Measurements from ENCODE around the gene NLRP4.
A peak's percentile ranks its signal among the peaks of the same experiment; 100 is the strongest.

NLRP4 gene, protein sequence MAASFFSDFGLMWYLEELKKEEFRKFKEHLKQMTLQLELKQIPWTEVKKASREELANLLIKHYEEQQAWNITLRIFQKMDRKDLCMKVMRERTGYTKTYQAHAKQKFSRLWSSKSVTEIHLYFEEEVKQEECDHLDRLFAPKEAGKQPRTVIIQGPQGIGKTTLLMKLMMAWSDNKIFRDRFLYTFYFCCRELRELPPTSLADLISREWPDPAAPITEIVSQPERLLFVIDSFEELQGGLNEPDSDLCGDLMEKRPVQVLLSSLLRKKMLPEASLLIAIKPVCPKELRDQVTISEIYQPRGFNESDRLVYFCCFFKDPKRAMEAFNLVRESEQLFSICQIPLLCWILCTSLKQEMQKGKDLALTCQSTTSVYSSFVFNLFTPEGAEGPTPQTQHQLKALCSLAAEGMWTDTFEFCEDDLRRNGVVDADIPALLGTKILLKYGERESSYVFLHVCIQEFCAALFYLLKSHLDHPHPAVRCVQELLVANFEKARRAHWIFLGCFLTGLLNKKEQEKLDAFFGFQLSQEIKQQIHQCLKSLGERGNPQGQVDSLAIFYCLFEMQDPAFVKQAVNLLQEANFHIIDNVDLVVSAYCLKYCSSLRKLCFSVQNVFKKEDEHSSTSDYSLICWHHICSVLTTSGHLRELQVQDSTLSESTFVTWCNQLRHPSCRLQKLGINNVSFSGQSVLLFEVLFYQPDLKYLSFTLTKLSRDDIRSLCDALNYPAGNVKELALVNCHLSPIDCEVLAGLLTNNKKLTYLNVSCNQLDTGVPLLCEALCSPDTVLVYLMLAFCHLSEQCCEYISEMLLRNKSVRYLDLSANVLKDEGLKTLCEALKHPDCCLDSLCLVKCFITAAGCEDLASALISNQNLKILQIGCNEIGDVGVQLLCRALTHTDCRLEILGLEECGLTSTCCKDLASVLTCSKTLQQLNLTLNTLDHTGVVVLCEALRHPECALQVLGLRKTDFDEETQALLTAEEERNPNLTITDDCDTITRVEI

DNA sequence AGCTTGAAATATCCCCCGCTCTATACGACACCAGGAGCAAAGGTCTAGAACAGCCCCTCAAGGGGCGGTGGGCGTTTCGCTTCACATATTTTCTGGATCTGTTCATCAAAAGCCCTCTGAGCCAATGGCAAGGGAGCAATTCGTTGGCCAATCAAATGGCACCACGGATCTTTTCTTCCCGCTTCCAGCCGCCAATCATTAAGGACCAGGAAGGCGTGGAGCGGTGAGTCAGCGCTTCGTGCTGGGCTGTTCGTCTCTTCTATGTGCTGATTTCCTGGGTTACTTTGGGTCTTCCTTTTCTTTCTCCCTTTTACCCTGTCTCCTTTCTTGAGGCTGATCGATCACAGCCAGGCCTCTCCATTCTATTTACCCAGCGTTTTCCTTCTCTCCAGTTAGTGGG lies at the start of gene NLRP4:
NLRP4 (plus strand) TSS at position 201 of the 400 bp plus-strand sequence. CDS start 15,541 bp downstream, outside the sequence.
- DNase-seq: no peak

DNA sequence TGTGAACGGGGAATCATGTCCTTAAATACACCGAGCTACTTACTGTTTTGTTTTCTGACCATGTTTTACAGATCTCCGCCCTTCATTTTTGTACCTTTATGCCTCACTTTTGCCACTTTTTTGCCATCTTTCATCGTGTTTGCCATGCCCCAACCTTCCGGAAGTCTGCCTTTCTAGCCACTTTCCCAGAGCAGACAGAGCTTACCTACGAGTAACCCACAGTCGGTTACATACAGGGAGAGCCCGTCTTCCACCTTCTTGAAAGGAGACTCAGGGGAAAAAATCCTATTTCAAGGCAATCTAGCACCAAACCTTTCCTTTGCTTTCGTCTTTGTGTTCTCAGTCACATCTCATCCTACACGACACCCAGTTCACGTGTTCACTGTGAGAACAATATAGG lies 41.3 kb upstream of the NLRP4 start:
- no peak for DNase-seq

DNA sequence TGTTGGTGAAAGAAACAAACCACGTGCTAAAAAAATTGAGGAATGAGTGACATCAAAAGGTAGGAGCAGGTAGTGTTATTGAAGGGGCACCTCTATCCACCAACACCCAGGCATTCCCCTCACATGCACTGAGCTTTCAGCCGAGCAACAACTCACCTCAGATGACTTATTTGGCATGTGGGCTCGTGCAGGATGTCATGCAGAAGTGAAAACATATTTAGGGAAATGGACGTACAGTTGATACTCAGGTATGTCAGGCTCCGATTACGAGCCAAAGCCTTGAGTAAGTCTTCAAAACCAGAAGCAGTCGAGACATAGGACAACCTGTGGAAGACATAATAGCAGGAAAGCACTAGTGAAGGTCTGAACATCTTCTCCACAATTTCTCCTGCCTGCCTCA lies 34.9 kb upstream of the NLRP4 start:
- no peak for DNase-seq

DNA sequence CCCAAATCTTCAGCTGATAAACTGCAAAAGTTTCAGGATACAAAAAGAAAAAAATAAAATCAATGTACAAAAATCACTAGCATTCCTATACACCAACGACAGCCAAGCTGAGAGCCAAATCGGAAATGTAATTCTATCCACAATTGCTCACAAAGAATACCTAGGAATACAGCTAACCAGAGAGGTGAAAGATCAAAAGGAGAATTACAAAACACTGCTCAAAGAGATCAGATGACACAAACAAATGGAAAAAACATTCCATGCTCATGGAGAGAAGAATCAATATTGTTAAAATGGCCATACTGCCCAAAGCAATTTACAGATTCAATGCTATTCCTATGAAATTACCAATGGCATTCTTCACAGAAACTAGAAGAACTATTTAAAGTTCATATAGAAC lies 34.1 kb upstream of the NLRP4 start:
- DNase-seq: no peak

DNA sequence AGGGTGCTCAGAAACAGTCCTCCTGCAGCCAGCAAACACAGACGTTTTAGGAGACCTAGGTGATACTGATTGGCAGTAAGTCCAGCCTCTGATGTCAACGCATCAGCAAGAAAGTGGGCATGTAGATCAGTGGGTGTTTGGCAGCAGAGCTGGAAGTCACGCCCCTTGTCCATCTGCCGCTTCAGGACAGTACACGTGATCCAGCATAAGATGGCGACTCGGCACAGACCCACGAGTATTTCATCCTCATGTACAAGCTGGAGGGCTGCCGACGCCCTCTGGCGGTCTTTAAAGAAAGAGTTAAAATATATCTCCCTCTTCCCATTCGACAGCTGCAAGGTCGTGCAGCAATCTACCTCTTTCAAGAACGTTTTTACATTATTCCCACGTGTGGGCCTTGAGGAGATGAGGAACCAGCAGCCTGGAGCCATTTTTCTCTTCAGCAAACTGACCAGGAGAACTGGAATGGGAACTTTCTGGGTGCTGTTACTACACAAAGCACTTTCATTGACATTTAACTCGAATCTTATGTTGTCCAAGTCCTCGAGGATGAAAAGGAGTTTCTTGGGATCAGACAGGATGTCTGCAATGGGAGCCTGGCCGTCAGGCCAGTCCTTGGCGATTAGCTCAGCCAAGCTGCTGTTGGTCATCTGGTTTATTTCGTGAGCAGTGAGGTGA lies 26.8 kb upstream of the NLRP4 start:
- peak; percentile 32 to 60 for DNase-seq

DNA sequence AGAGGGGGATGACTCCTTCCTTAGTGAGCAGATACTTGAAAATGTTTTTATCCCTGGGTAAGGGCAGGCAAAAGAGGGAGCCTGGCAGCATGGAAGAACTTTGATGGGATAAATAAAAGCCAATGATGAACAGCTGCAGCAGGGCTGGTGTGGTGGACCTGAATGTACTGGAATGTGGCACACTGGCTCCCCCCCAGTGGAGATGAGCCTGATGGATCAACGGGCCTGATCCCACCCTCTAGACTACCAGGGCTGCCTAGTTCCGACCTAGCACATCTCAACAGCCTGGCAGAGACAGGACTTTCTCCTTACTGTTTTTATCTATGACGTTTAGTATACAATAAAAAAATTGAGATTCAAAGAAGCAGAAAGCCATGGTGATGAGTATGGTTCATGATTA lies 25.0 kb upstream of the NLRP4 start:
- DNase-seq: no peak

DNA sequence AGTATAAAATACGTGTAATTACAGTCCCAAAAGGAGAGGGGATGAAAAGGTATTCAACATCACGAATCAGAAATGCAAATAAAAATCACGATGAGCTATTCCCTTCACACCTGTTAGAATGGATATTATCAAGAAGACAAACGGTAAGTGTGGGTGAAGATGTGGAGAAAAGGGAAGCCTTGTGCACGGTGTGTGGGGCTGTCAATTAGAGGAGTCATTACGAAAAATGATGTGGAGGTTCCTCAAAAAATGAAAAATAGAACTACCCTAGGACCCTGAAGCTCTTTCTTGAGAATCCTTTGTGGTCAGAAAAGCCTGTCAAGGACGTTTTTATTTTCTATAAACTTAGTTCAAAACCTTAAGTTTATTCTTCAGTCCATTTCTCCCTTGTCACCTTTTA lies 23.9 kb upstream of the NLRP4 start:
- no peak for DNase-seq

DNA sequence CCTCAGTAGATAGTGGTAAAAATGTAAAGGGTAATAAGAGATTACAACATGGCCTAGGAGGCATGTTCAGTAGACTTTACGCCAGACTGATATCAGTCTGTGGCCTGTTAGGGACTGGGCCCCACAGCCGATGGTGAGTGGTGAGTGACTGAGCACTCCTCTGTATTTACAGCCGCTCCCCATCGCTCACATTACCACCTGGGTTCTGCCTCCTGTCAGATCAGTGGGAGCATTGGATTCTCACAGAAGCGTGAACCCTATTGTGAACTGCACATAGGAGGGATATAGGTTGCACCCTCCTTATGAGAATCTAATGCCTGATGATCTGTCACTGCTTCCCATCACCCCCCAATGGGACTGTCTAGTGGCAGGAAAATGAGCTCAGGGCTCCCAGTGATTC lies 22.4 kb upstream of the NLRP4 start:
- no peak for DNase-seq

DNA sequence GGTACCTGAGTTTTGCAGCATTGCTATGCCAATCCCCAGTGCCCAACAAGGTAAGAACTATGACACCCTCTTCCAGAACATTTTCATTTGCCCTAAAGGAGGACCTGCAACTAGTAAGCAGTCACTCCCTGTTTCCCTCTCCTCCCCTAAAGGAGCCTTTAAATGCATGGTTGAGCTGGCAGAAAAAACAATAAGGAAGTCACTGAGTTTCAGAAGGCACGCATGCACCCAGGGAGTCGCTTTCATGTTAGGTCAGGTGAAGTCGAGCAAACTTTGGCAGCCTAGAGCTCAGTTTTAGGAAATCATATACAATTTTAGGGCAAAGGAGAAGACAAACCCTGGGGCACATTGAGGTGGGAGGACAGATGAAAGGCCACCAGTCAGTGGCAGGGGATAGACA lies 16.3 kb upstream of the NLRP4 start:
- no peak for DNase-seq

DNA sequence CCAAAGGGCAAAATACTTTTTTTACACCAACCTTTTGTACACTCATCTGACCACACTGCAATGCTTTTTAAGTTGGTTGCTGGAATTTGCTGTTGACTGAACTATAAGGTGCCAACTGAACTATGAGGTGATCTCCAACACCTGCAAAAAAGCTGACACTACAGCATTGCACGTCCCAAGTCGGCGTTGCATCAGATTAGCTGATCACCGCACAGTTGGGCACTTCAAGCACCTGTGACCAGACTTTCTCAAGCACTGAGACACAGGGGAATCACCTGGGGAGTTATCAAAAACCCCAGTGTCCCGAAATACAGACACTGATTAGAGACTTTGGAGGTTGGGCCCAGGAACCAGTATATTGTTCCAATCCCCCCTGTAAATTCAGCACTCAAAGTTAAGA lies 5.7 kb upstream of the NLRP4 start:
- DNase-seq: no peak

DNA sequence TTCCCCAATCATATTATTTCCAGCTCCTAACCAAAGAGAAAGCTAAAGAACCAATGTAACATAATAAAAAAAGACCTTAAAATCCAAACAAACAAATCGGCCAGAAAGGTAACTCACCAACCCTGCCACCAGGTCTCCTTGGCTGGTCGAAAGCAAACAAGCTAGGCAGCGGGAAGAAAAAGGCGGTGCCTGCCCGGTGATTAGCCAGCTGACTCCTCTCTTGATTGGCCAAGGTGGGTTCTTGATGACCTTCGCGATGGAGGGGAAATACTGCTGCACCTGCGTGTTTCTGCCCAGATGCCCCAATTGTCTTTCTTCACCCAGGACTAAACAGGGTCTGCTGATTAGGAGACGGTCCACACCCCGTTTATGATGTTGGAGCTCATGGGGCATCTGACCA lies 4.5 kb upstream of the NLRP4 start, which contains the start of gene NLRP11:
NLRP11 (minus strand) TSS at position 154 of the 400 bp plus-strand sequence. CDS start 13,825 bp downstream, outside the sequence.
- no peak for DNase-seq

DNA sequence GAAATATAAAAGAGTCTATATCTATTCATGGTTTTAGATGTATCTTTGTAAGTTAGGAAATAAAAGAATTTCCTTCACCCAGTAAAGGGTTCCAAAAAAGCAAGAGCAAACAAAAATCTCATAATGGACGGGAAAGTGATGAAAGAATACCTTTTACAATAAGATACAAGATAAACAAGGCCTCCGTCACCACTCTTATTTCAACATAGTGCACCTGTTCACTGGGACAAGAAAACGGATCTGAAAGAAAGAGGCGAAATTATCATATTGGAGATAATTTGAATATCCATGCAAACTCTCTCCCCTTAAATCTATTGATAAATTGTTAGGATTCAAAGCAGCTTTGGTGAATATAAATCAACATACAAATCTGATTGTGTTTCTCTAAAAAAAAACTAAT lies 3.7 kb upstream of the NLRP4 start:
- no peak for DNase-seq

DNA sequence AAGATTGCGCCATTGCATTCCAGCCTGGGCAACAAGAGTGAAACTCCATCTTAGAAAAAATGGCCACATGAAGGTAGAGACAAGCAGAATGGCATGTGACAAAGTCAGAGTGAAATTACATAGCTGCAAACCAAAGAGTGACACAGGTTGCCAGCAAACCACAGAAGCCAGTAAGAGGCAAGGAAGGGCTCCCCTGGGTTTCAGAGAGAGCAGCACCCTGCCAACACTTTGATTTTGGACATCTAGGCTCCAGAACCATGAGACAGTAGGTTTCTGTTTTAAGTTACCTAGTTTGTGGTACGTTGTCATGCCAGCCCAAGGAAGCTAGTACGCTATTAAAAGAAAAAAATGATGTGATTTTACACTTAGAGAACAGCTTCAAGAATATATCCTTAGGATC lies 1.9 kb downstream of the NLRP4 start:
- DNase-seq: no peak

DNA sequence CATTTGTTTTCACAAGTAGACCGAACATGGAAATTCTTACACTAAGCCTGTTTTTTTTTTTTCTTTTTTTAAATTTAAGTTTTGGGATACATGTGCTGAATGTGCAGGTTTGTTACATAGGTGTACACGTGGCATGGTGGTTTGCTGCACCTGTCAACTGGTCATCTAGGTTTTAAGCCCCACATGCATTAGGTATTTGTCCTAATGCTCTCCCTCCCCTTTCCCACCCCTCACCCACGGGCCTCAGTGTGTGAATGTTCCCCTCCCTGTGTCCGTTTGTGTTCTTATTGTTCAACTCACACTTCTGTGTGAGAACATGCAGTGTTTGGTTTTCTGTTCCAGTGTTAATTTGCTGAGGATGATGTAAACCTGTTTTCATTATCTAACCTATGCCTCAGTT lies 2.6 kb downstream of the NLRP4 start:
- DNase-seq: no peak

DNA sequence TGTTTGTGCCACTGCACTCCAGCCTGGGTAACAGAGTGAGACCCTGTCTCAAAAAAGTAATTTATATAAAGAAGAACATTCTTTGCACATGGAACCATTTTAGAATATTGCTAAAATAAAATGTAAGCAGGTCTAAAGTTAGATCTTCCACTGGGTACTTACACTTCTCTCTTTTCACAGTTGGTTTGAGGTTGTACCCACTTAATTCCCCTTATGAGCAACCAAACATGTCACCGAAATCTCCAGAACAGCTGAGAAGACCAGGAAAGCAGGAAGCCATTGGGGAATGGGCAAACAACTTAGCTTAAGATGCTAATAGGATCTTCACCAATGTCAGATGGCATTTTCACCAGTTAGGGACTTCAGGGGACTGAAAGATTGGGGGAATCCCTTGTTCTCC lies 18.8 kb downstream of the NLRP4 start:
- no peak for DNase-seq

DNA sequence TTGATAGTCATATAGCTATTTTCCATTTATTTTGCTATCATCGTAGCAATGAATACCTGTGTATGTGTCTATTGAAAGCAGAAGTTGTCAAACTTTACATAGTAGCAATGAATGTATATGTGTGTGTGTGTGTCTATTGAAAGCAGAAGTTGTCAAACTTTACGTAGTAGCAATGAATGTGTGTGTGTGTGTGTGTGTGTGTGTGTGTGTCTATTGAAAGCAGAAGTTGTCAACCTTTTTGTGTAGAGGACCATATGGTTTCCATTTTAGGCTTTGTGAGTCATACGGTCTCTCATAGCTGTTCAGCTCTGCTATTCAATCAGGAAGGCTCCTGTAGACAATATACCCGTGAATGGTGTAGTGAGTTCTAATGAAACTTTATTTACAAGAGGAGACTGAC lies 20.8 kb downstream of the NLRP4 start:
- peak in 1 of 2 donors; percentile 23 for DNase-seq

DNA sequence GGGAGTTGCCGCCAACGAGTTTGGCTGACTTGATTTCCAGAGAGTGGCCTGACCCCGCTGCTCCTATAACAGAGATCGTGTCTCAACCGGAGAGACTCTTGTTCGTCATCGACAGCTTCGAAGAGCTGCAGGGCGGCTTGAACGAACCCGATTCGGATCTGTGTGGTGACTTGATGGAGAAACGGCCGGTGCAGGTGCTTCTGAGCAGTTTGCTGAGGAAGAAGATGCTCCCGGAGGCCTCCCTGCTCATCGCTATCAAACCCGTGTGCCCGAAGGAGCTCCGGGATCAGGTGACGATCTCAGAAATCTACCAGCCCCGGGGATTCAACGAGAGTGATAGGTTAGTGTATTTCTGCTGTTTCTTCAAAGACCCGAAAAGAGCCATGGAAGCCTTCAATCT lies 21.6 kb downstream of the NLRP4 start:
- DNase-seq: no peak

DNA sequence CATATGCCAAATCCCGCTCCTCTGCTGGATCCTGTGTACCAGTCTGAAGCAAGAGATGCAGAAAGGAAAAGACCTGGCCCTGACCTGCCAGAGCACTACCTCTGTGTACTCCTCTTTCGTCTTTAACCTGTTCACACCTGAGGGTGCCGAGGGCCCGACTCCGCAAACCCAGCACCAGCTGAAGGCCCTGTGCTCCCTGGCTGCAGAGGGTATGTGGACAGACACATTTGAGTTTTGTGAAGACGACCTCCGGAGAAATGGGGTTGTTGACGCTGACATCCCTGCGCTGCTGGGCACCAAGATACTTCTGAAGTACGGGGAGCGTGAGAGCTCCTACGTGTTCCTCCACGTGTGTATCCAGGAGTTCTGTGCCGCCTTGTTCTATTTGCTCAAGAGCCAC lies 22.1 kb downstream of the NLRP4 start:
- DNase-seq: no peak

DNA sequence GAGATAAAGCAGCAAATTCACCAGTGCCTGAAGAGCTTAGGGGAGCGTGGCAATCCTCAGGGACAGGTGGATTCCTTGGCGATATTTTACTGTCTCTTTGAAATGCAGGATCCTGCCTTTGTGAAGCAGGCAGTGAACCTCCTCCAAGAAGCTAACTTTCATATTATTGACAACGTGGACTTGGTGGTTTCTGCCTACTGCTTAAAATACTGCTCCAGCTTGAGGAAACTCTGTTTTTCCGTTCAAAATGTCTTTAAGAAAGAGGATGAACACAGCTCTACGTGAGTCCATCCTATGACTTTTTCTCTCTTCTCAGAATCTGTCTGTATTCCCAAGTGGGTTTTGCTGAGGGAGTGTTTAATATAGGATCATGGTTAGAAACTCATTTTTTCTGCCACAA lies 22.6 kb downstream of the NLRP4 start:
- DNase-seq: no peak

DNA sequence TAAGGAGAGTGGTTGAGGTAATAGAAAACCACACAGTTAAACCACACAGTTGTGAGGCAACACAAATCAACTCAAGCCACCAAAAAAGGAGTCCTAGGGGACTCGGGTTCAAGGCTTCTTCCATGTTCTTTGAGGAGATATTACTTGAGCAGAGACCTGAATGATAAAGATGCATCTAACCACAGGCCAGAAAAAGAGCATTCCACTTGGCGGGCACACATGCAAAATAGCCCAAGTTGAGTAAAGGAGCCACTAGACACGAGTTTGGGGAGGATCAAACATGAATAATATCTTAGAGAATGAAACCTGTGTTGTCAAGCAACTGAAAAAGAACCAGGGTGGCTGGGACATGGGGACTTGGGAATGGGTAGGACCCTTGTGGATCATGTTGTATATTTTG lies 30.2 kb downstream of the NLRP4 start:
- DNase-seq: no peak

DNA sequence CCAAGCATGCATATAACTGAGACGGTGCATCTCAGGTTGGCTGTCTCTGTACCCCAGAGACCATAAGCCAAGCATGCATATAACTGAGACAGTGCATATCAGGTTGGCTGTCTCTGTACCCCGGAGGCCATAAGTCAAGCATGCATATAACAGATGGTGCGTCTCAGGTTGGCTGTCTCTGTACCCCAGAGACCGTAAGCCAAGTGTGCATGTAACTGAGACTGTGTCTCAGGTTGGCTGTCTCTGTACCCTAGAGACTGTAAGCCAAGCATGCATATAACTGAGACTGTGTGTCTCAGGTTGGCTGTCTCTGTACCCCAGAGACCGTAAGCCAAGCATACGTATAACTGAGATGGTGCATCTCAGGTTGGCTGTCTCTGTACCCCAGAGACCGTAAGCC lies 30.8 kb downstream of the NLRP4 start:
- DNase-seq: no peak

DNA sequence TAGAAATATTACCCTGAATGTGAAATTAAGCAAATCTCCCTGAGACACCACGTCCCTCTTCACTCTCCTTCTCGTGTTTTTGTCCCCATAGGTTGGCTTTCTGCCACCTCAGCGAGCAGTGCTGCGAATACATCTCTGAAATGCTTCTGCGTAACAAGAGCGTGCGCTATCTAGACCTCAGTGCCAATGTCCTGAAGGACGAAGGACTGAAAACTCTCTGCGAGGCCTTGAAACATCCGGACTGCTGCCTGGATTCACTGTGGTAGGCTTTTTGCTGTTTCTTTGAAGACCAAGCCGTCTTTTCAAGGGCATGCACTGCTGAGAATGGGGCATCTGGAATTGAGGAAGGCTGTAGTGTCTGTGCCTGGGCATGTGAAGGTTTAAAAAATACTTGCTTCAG lies 34.4 kb downstream of the NLRP4 start:
- no peak for DNase-seq

DNA sequence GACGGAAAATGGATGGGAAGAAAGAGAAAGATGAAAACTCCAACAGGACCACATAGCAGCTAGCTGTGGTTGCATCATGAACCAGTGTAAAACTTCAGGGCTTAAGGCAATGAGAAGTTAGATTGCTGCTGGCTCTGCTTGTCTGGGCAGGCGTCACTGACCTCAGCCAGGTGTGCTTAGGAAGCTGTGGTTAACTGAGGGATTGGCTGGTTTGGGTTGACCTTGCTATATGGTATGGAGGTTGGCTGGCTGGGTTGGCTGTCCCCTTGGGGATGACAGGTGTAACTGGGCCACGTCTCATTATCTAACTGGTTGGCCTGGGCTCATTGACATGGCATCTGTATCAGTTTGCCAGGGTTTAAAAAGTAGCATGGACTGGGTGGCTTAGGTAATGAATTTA lies 40.9 kb downstream of the NLRP4 start:
- DNase-seq: no peak

Data from CD4-positive, alpha-beta T cell treated with Interleukin-4 for 1 hour (primary cell).